ENCODE measurements around the gene NAA11.

GRCh38 chr4:79287718-79288117 is 38.1 kb downstream of the NAA11 start:
- TF ChIP-seq POLR2A (IDR thresholded peaks at IDR 0.05) = no peak
- TF ChIP-seq, protein P1, sequence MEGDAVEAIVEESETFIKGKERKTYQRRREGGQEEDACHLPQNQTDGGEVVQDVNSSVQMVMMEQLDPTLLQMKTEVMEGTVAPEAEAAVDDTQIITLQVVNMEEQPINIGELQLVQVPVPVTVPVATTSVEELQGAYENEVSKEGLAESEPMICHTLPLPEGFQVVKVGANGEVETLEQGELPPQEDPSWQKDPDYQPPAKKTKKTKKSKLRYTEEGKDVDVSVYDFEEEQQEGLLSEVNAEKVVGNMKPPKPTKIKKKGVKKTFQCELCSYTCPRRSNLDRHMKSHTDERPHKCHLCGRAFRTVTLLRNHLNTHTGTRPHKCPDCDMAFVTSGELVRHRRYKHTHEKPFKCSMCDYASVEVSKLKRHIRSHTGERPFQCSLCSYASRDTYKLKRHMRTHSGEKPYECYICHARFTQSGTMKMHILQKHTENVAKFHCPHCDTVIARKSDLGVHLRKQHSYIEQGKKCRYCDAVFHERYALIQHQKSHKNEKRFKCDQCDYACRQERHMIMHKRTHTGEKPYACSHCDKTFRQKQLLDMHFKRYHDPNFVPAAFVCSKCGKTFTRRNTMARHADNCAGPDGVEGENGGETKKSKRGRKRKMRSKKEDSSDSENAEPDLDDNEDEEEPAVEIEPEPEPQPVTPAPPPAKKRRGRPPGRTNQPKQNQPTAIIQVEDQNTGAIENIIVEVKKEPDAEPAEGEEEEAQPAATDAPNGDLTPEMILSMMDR (IDR thresholded peaks at IDR 0.05) = no peak
